Upper lobe of left lung (tissue), 6 donors: Measurements from ENCODE around the gene SPTB. TPM values are rescaled to one million over a fixed set of nuclear protein-coding genes. Genes with fewer than 3 reads are reported as not detected.

ENCODE experiments used
- ATAC-seq, 2 donors: fragments of 200-7000 bp; cut with Tn5 transposase; one replicate each; pipeline ENCODE4 v1.9.1; 2022; ENCODE audit warnings: mild to moderate bottlenecking in 2 of 2, moderate library complexity in 2 of 2; ENCODE audit not compliant: low FRiP score in 2 of 2
- DNase-seq, 2 donors: peaks; one replicate each; pipeline ENCODE4 v3.0.0-alpha.2; 2019 to 2020
- H3K27ac ChIP-seq, 4 donors: fragments of 200-600 bp; sonication (generic); one replicate each; pipeline ENCODE4 v1.5.1; 2016 to 2019
- H3K27me3 ChIP-seq, 4 donors: fragments of 200-600 bp; sonication (generic); one replicate each; pipeline ENCODE4 v1.5.1; 2017 to 2019
- H3K36me3 ChIP-seq, 4 donors: fragments of 200-600 bp; sonication (generic); one replicate each; pipeline ENCODE4 v1.5.1; 2016 to 2019
- H3K4me1 ChIP-seq, 4 donors: fragments of 200-600 bp; sonication (generic); one replicate each; pipeline ENCODE4 v1.5.1; 2018 to 2019
- H3K4me3 ChIP-seq, 4 donors: fragments of 200-600 bp; sonication (generic); one replicate each; pipeline ENCODE4 v1.5.1; 2017 to 2019; ENCODE audit warnings: mild to moderate bottlenecking in 2 of 4, moderate library complexity in 1 of 4
- H3K9me3 ChIP-seq, 4 donors: fragments of 200-600 bp; sonication (generic); one replicate each; pipeline ENCODE4 v1.5.1; 2018 to 2019
- CTCF ChIP-seq, 6 experiments: fragments of 450-650 bp in 4 of 6; fragments of 200-600 bp in 2 of 6; sonication (generic) in 2 of 6; IDR thresholded peaks; one replicate each; pipeline ENCODE4 v1.5.1; 2016 to 2019; ENCODE audit warnings: antibody characterized with exemption in 6 of 6
- EP300 ChIP-seq, 4 donors: sonication (generic); formaldehyde crosslinking; IDR thresholded peaks; one replicate each; pipeline ENCODE4 v1.5.1; 2017; ENCODE audit warnings: antibody characterized with exemption in 4 of 4, control low read depth in 2 of 4
- POLR2A ChIP-seq, 4 donors: fragments of 450-650 bp; IDR thresholded peaks; one replicate each; pipeline ENCODE4 v1.5.1; 2016 to 2017; ENCODE audit warnings: antibody characterized with exemption in 4 of 4, mild to moderate bottlenecking in 2 of 4
- POLR2AphosphoS5 ChIP-seq, 2 donors: sonication (generic); formaldehyde crosslinking; IDR thresholded peaks; one replicate each; pipeline ENCODE4 v1.5.1; 2017; ENCODE audit warnings: antibody characterized with exemption in 2 of 2
- WGBS, 2 donors: methylation state at CpG; one replicate each; pipeline ENCODE4 v1.1.5; 2017 to 2018; 5-methylcytosine and 5-hydroxymethylcytosine counted together
- total RNA-seq, 6 donors: library from RNA; depleted of rRNA in 4 of 6; stranded (reverse); fragments of >200 nt in 4 of 6; gene quantifications; one replicate each; pipeline versions ENCODE4 v1.1.0 to v1.2.1, GENCODE V29; 2016 to 2021
- donor health status: DM: no; HTN: no; CAD: no; lungs with moderate emphysema.
- donor health status: DM: no; HTN: yes; CAD: no; lungs with severe emphysema.

Gene SPTB
- total RNA-seq, 6 donors from 2014 or later, result 2.1 to 3.3 (median 2.7) TPM

GRCh38 chr14:64830961-64831360 lies 48.7 kb downstream of the SPTB start:
- ATAC-seq (no peak), DNase-seq (no peak)
- H3K4me3 ChIP-seq, result no peak overlapping the region
- H3K27ac ChIP-seq, result no peak overlapping the region
- H3K36me3 ChIP-seq, result no peaks in the 10 kb centered on the region
- no peaks in the 10 kb centered on the region for H3K9me3 ChIP-seq
- TF ChIP-seq POLR2AphosphoS5 (IDR thresholded peaks at IDR 0.05), result no peak
- 81 to 94% methylated on average over 1 of the region's 1 CpG for WGBS, 2 donors
- H3K27me3 ChIP-seq, result no peaks in the 10 kb centered on the region
- no peaks in the 10 kb centered on the region for H3K4me1 ChIP-seq

GRCh38 chr14:64828071-64828470 lies 51.6 kb downstream of the SPTB start:
- no peaks in the 10 kb centered on the region for H3K9me3 ChIP-seq
- no peak for DNase-seq
- H3K4me1 ChIP-seq, result peaks cover 0 to 6% (median 1%) of the 10 kb centered on the region in 4 donors
- no peak overlapping the region for H3K4me3 ChIP-seq
- H3K27ac ChIP-seq, result no peak overlapping the region
- 81 to 94% methylated on average over 3 of the region's 3 CpGs for WGBS, 2 donors
- H3K27me3 ChIP-seq, result no peaks in the 10 kb centered on the region
- no peak for ATAC-seq
- TF ChIP-seq EP300 (IDR thresholded peaks at IDR 0.05), result no peak
- TF ChIP-seq POLR2AphosphoS5 (IDR thresholded peaks at IDR 0.05), result no peak
- no peak for TF ChIP-seq POLR2A (IDR thresholded peaks at IDR 0.05)
- TF ChIP-seq CTCF (IDR thresholded peaks at IDR 0.05), result no peak
- no peaks in the 10 kb centered on the region for H3K36me3 ChIP-seq

- Histone ChIP-seq H3K9me3 (no peaks in the 10 kb centered on the region), H3K36me3 (no peaks in the 10 kb centered on the region), H3K27ac (no peak overlapping the region), H3K4me1 (peaks cover 0 to 7% (median 1%) of the 10 kb centered on the region in 4 donors), H3K4me3 (no peak overlapping the region), H3K27me3 (no peaks in the 10 kb centered on the region)
- WGBS, 2 donors, result 42 to 100% methylated on average over 1 to 6 of the region's 6 CpGs
- DNase-seq (peak in 1 of 2 donors; percentile 68), ATAC-seq (peak in 1 of 2 donors; percentile 36)
- no peak for TF ChIP-seq EP300 (IDR thresholded peaks at IDR 0.05)
- TF ChIP-seq CTCF (IDR thresholded peaks at IDR 0.05), result no peak
- no peak for TF ChIP-seq POLR2A (IDR thresholded peaks at IDR 0.05)
- no peak for TF ChIP-seq POLR2AphosphoS5 (IDR thresholded peaks at IDR 0.05)
Measured at GRCh38 chr14:64826845-64827244, 52.9 kb downstream of the SPTB start.

GRCh38 chr14:64826333-64826732 lies 53.4 kb downstream of the SPTB start:
- Histone ChIP-seq H3K27me3 (no peaks in the 10 kb centered on the region), H3K4me3 (no peak overlapping the region), H3K4me1 (peaks cover 0 to 7% (median 1%) of the 10 kb centered on the region in 4 donors), H3K9me3 (no peaks in the 10 kb centered on the region), H3K36me3 (no peaks in the 10 kb centered on the region), H3K27ac (no peak overlapping the region)
- no peak for DNase-seq
- TF ChIP-seq EP300 (IDR thresholded peaks at IDR 0.05) (no peak), POLR2AphosphoS5 (IDR thresholded peaks at IDR 0.05) (no peak), POLR2A (IDR thresholded peaks at IDR 0.05) (no peak), CTCF (IDR thresholded peaks at IDR 0.05) (no peak)
- no peak for ATAC-seq
- 82 to 83% methylated on average over 4 of the region's 4 CpGs for WGBS, 2 donors

- Histone ChIP-seq H3K36me3 (no peaks in the 10 kb centered on the region), H3K27me3 (no peaks in the 10 kb centered on the region), H3K4me3 (no peak overlapping the region), H3K4me1 (peaks cover 0 to 7% (median 1%) of the 10 kb centered on the region in 4 donors), H3K27ac (no peak overlapping the region), H3K9me3 (no peaks in the 10 kb centered on the region)
- ATAC-seq (no peak), DNase-seq (no peak)
- WGBS, 2 donors, result 74 to 77% methylated on average over 10 of the region's 10 CpGs
- TF ChIP-seq POLR2AphosphoS5 (IDR thresholded peaks at IDR 0.05), result no peak
- no peak for TF ChIP-seq CTCF (IDR thresholded peaks at IDR 0.05)
- no peak for TF ChIP-seq POLR2A (IDR thresholded peaks at IDR 0.05)
- no peak for TF ChIP-seq EP300 (IDR thresholded peaks at IDR 0.05)
Measured at GRCh38 chr14:64825509-64825908, 54.2 kb downstream of the SPTB start.
